Muscle of leg (tissue), 11 donors: ENCODE measurements around the gene TOMM6. TPM values are rescaled to one million over a fixed set of nuclear protein-coding genes. Genes with fewer than 3 reads are reported as not detected.

Source experiments
- DNase-seq: peaks from one replicate; pipeline ENCODE4 v3.0.0; 2013
- H3K27ac ChIP-seq: one replicate; pipeline ENCODE4 v1.5.1; 2013; ENCODE audit warnings: mild to moderate bottlenecking, low read length, control low read depth
- H3K27me3 ChIP-seq: one replicate; pipeline ENCODE4 v1.6.1; 2013; ENCODE audit warnings: low read length; ENCODE audit not compliant: control insufficient read depth, insufficient read depth
- H3K36me3 ChIP-seq: one replicate; pipeline ENCODE4 v1.6.1; 2013; ENCODE audit warnings: low read length; ENCODE audit not compliant: control insufficient read depth, insufficient read depth
- H3K4me1 ChIP-seq: one replicate; pipeline ENCODE4 v1.6.1; 2013; ENCODE audit warnings: low read length; ENCODE audit not compliant: control insufficient read depth, insufficient read depth
- H3K4me3 ChIP-seq: one replicate; pipeline ENCODE4 v1.5.1; 2013; ENCODE audit warnings: low read length, control low read depth
- H3K9me3 ChIP-seq: replicated peaks from 2 replicates; pipeline ENCODE4 v1.6.1; 2013; ENCODE audit warnings: low read depth, low read length; ENCODE audit not compliant: control insufficient read depth
- WGBS: methylation state at CpG from one replicate; pipeline ENCODE4 v1.1.5; 2013; ENCODE audit warnings: missing lambda C conversion rate; ENCODE audit not compliant: insufficient coverage; 5-methylcytosine and 5-hydroxymethylcytosine counted together
- polyA plus RNA-seq, 8 donors: library from polyadenylated mRNA; unstranded; fragments of 120-200 nt; gene quantifications; one replicate each; pipeline versions ENCODE4 v1.2.1 to v1.2.3, GENCODE V29; 2013; ENCODE audit warnings: inconsistent platforms in 1 of 8, low replicate concordance in 1 of 8; ENCODE audit not compliant: insufficient read length in 8 of 8, insufficient read depth in 1 of 8
- total RNA-seq: library from RNA; stranded (reverse); fragments of 120-200 nt; gene quantifications from one replicate; pipeline ENCODE4 v1.2.4, GENCODE V29; 2013

Gene TOMM6
- total and polyA plus RNA-seq, 9 donors = 134 to 178 (median 169) TPM

DNA sequence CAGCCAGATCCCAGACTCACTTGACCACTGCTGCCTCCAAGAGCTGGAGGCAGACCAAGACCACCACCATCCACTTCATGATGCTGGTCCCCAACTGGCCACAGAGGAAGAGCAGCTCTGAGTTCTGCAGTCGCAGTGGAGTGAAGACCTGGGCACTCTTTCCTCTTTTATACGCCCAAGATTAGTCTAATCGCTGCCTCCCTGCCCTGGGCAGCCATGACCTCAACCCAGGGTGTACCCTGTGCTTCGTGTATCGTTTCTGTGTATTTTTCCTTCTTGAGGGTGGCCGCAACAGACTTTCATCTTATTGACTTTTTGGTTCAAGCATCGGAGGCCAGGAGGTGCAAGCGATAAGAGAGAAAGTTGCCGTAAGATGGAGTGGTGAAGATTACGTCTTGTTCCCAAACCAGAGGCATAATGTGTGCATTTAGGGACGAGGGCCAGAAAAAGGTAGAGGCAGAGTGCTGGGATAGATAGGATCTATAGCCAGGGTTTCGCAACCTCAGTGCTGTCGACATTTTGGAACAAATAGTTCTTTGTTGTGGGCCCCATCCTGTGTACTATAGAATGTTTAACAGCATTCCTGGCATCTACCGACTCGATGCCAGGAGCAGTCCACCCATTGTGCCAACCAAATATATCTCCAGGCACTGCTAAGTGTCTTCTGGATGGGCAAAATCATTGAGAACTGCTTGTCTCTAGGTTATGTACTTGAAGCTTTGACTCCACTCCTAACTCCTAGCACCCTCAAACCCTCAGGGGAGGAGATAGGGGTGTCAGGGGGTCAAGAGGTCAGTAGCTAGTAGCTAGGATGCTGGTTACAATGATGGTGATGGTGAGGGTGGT lies 40.0 kb upstream of the TOMM6 start, which contains the start of gene PGC:
Gene PGC (minus strand): TSS at position 142 of the 846 bp plus-strand sequence. CDS start 63 bp downstream, at position 79.
- no peak within 1 kb of the TSS for H3K4me3 ChIP-seq
- H3K36me3 ChIP-seq = no peaks in the 10 kb centered on the region
- no peaks in the 10 kb centered on the region for H3K4me1 ChIP-seq
- peaks cover 2% of the 10 kb centered on the region for H3K27me3 ChIP-seq
- no peak within 1 kb of the TSS for H3K27ac ChIP-seq
- no peaks in the 10 kb centered on the region for H3K9me3 ChIP-seq
- WGBS = 85% methylated on average over 15 of the region's 15 CpGs
- DNase-seq = no peak

GRCh38 chr6:41748102-41748477 lies 39.4 kb upstream of the TOMM6 start:
- H3K36me3 ChIP-seq = no peaks in the 10 kb centered on the region
- H3K4me3 ChIP-seq = no peak overlapping the region
- no peaks in the 10 kb centered on the region for H3K9me3 ChIP-seq
- 83% methylated on average over 4 of the region's 6 CpGs for WGBS
- DNase-seq = no peak
- H3K27me3 ChIP-seq = peaks cover 2% of the 10 kb centered on the region
- no peak overlapping the region for H3K27ac ChIP-seq
- no peaks in the 10 kb centered on the region for H3K4me1 ChIP-seq

DNA sequence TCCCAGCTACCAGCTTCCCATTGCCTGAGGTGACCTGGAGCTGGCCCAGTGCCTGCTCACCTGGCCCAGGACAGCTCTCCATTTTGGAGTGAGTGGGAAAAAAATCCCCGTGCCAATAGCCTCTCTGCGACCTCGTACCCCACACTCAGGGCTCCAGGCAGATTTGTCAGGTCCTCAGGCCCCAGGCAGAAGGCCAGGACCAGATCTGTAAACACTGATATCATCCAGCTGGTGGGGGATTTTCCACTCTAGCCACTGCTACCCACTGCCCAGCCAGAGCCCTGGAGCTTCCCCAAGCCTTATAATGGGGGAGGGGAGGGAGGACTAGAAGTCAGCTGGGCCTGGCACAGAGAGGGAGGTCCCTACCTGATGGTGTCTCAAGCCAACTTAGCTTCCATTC lies 39.0 kb upstream of the TOMM6 start:
- no peaks in the 10 kb centered on the region for H3K9me3 ChIP-seq
- H3K4me1 ChIP-seq = no peaks in the 10 kb centered on the region
- H3K4me3 ChIP-seq = no peak overlapping the region
- WGBS = 33% methylated on average over 1 of the region's 3 CpGs
- peaks cover 2% of the 10 kb centered on the region for H3K27me3 ChIP-seq
- H3K27ac ChIP-seq = no peak overlapping the region
- DNase-seq = no peak
- H3K36me3 ChIP-seq = no peaks in the 10 kb centered on the region

- no peaks in the 10 kb centered on the region for H3K36me3 ChIP-seq
- 100% methylated on average over 2 of the region's 3 CpGs for WGBS
- no peak overlapping the region for H3K27ac ChIP-seq
- no peak overlapping the region for H3K4me3 ChIP-seq
- H3K27me3 ChIP-seq = peaks cover 2% of the 10 kb centered on the region
- DNase-seq = no peak
- no peaks in the 10 kb centered on the region for H3K4me1 ChIP-seq
- H3K9me3 ChIP-seq = no peaks in the 10 kb centered on the region
Measured at GRCh38 chr6:41750374-41750773, 37.1 kb upstream of the TOMM6 start.

DNA sequence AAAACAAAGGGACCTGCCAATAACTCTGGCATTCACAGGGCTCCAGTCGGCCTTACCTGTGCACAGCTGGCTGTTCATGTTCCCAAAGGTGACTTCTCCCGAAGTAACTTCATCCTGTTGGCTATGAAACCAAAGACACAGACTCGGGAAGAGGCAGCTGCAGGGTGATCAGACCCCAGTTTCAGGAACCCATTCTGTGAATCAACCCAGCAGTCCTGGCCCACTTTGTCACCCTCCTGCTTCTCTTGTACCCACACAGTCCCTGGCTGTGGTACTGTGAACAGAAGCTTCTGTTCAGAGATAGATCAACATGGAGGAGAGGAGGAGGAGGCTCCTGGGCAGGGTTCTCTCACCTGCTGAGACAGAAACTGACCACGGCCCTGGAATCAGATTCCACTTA lies 31.6 kb upstream of the TOMM6 start:
- Histone ChIP-seq H3K27me3 (no peaks in the 10 kb centered on the region), H3K36me3 (no peaks in the 10 kb centered on the region), H3K9me3 (no peaks in the 10 kb centered on the region), H3K27ac (no peak overlapping the region), H3K4me1 (peaks cover 6% of the 10 kb centered on the region), H3K4me3 (no peak overlapping the region)
- DNase-seq = no peak
- WGBS = 52% methylated on average over 4 of the region's 4 CpGs

- H3K4me3 ChIP-seq = no peak overlapping the region
- no peak overlapping the region for H3K27ac ChIP-seq
- H3K36me3 ChIP-seq = no peaks in the 10 kb centered on the region
- H3K27me3 ChIP-seq = no peaks in the 10 kb centered on the region
- peaks cover 6% of the 10 kb centered on the region for H3K4me1 ChIP-seq
- no peak for DNase-seq
- WGBS = 28% methylated on average over 9 of the region's 13 CpGs
- no peaks in the 10 kb centered on the region for H3K9me3 ChIP-seq
Measured at GRCh38 chr6:41756354-41756753, 31.1 kb upstream of the TOMM6 start.

GRCh38 chr6:41757271-41757670 lies 30.2 kb upstream of the TOMM6 start:
- Histone ChIP-seq H3K27ac (no peak overlapping the region), H3K36me3 (no peaks in the 10 kb centered on the region), H3K27me3 (no peaks in the 10 kb centered on the region), H3K4me1 (peaks cover 6% of the 10 kb centered on the region), H3K9me3 (no peaks in the 10 kb centered on the region), H3K4me3 (no peak overlapping the region)
- 92% methylated on average over 3 of the region's 6 CpGs for WGBS
- DNase-seq = peak; percentile 73

GRCh38 chr6:41757931-41758640 lies 29.4 kb upstream of the TOMM6 start:
- 70% methylated on average over 3 of the region's 8 CpGs for WGBS
- no peak overlapping the region for H3K27ac ChIP-seq
- H3K9me3 ChIP-seq = no peaks in the 10 kb centered on the region
- DNase-seq = no peak
- no peak overlapping the region for H3K4me3 ChIP-seq
- H3K36me3 ChIP-seq = no peaks in the 10 kb centered on the region
- H3K4me1 ChIP-seq = peaks cover 6% of the 10 kb centered on the region
- no peaks in the 10 kb centered on the region for H3K27me3 ChIP-seq

- WGBS = 78% methylated on average over 3 of the region's 6 CpGs
- Histone ChIP-seq H3K9me3 (no peaks in the 10 kb centered on the region), H3K4me3 (no peak overlapping the region), H3K4me1 (peaks cover 6% of the 10 kb centered on the region), H3K27ac (no peak overlapping the region), H3K27me3 (no peaks in the 10 kb centered on the region), H3K36me3 (no peaks in the 10 kb centered on the region)
- no peak for DNase-seq
Measured at GRCh38 chr6:41758641-41759035, 28.9 kb upstream of the TOMM6 start.

- Histone ChIP-seq H3K4me3 (no peak overlapping the region), H3K36me3 (no peaks in the 10 kb centered on the region), H3K4me1 (peaks cover 6% of the 10 kb centered on the region), H3K9me3 (no peaks in the 10 kb centered on the region), H3K27me3 (no peaks in the 10 kb centered on the region), H3K27ac (no peak overlapping the region)
- 78% methylated on average over 6 of the region's 13 CpGs for WGBS
- no peak for DNase-seq
Measured at GRCh38 chr6:41759106-41759904, 28.2 kb upstream of the TOMM6 start.
